Liver (tissue), 9 donors: Measurements from ENCODE around the gene RBM38. TPM values are rescaled to one million over a fixed set of nuclear protein-coding genes. Genes with fewer than 3 reads are reported as not detected.

ENCODE experiments used
- DNase-seq: peaks from one replicate; pipeline ENCODE4 v3.0.0-alpha.2; 2017; ENCODE audit warnings: low spot score
- H3K27ac ChIP-seq, 2 donors: one replicate each; pipeline ENCODE4 v1.7.0; 2013; ENCODE audit warnings: inconsistent platforms in 2 of 2, low read length in 2 of 2, control low read depth in 1 of 2, low read depth in 1 of 2, mild to moderate bottlenecking in 1 of 2
- H3K27me3 ChIP-seq, 4 donors: one replicate each; pipeline versions ENCODE4 v1.6.1 to v1.7.0; 2013; ENCODE audit warnings: low read length in 3 of 4, inconsistent platforms in 1 of 4, mild to moderate bottlenecking in 1 of 4, moderate library complexity in 1 of 4; ENCODE audit not compliant: control insufficient read depth in 4 of 4, insufficient read depth in 4 of 4
- H3K36me3 ChIP-seq, 4 donors: one replicate each; pipeline versions ENCODE4 v1.6.1 to v1.7.0; 2013; ENCODE audit warnings: low read length in 3 of 4, mild to moderate bottlenecking in 3 of 4, low read depth in 1 of 4, moderate library complexity in 1 of 4; ENCODE audit not compliant: control insufficient read depth in 4 of 4, insufficient read depth in 3 of 4
- H3K4me1 ChIP-seq, 4 donors: one replicate each; pipeline versions ENCODE4 v1.6.1 to v1.7.0; 2013; ENCODE audit warnings: low read length in 3 of 4, mild to moderate bottlenecking in 3 of 4, moderate library complexity in 1 of 4; ENCODE audit not compliant: control insufficient read depth in 4 of 4, insufficient read depth in 4 of 4
- H3K4me3 ChIP-seq, 3 donors: one replicate each; pipeline versions ENCODE4 v1.6.1 to v1.7.0; 2013; ENCODE audit warnings: low read length in 3 of 3, control low read depth in 1 of 3, low read depth in 1 of 3, mild to moderate bottlenecking in 1 of 3
- H3K9ac ChIP-seq, 2 donors: one replicate each; pipeline ENCODE4 v1.7.0; 2013; ENCODE audit warnings: low read length in 2 of 2, mild to moderate bottlenecking in 2 of 2, moderate library complexity in 2 of 2, control low read depth in 1 of 2, low read depth in 1 of 2
- H3K9me3 ChIP-seq, 4 donors: one replicate each; pipeline versions ENCODE4 v1.6.1 to v1.7.0; 2013; ENCODE audit warnings: low read length in 3 of 4; ENCODE audit not compliant: control insufficient read depth in 4 of 4
- EGR1 ChIP-seq, 2 donors: IDR thresholded peaks; 2 replicates each; pipeline ENCODE4 v1.6.1; 2016 to 2018; ENCODE audit warnings: antibody characterized with exemption in 2 of 2, low read depth in 2 of 2
- FOXA1 ChIP-seq: IDR thresholded peaks from 2 replicates; pipeline ENCODE4 v1.6.1; 2016; ENCODE audit warnings: antibody characterized with exemption
- FOXA2 ChIP-seq: IDR thresholded peaks from 2 replicates; pipeline ENCODE4 v1.6.1; 2016; ENCODE audit warnings: antibody characterized with exemption
- GABPA ChIP-seq, 2 donors: IDR thresholded peaks in 1 of 2; conservative IDR thresholded peaks in 1 of 2; 2 replicates each; pipeline ENCODE4 v1.6.1; 2016; ENCODE audit warnings: antibody characterized with exemption in 2 of 2, mild to moderate bottlenecking in 1 of 2, moderate library complexity in 1 of 2
- HNF4A ChIP-seq, 2 donors: conservative IDR thresholded peaks; 2 replicates each; pipeline ENCODE4 v1.6.1; 2016; ENCODE audit warnings: antibody characterized with exemption in 2 of 2, mild to moderate bottlenecking in 2 of 2
- HNF4G ChIP-seq: IDR thresholded peaks from 2 replicates; pipeline ENCODE4 v1.6.1; 2016; ENCODE audit warnings: antibody characterized with exemption
- JUND ChIP-seq, 2 donors: IDR thresholded peaks; 2 replicates each; pipeline ENCODE4 v1.6.1; 2016; ENCODE audit warnings: antibody characterized with exemption in 2 of 2
- NR2F2 ChIP-seq: IDR thresholded peaks from 2 replicates; pipeline ENCODE4 v1.6.1; 2016; ENCODE audit warnings: antibody characterized with exemption
- RAD21 ChIP-seq, 2 donors: IDR thresholded peaks; 2 replicates each; pipeline ENCODE4 v1.6.1; 2016; ENCODE audit warnings: antibody characterized with exemption in 2 of 2, mild to moderate bottlenecking in 2 of 2
- RXRA ChIP-seq, 2 donors: IDR thresholded peaks; 2 replicates each; pipeline ENCODE4 v1.6.1; 2017 to 2018; ENCODE audit warnings: antibody characterized with exemption in 2 of 2, mild to moderate bottlenecking in 1 of 2
- SP1 ChIP-seq: IDR thresholded peaks from 2 replicates; pipeline ENCODE4 v1.6.1; 2018; ENCODE audit warnings: antibody characterized with exemption, mild to moderate bottlenecking
- TAF1 ChIP-seq: conservative IDR thresholded peaks from 2 replicates; pipeline ENCODE4 v1.6.1; 2016; ENCODE audit warnings: antibody characterized with exemption, mild to moderate bottlenecking
- YY1 ChIP-seq: IDR thresholded peaks from 2 replicates; pipeline ENCODE4 v1.6.1; 2016; ENCODE audit warnings: antibody characterized with exemption, mild to moderate bottlenecking
- WGBS: extraction: QIAGEN DNeasy Blood & Tissue Kit; methylation state at CpG from one replicate; pipeline ENCODE4 v1.1.7; 2013; 5-methylcytosine and 5-hydroxymethylcytosine counted together
- polyA plus RNA-seq, 2 donors: library from polyadenylated mRNA; stranded (reverse) in 1 of 2; unstranded in 1 of 2; fragments of 200-250 nt in 1 of 2; fragments of >200 nt in 1 of 2; fragmentation: Nextera tagmentation in 1 of 2; extraction: Ambion mirVana in 1 of 2; gene quantifications; one replicate each; pipeline versions ENCODE4 v1.2.1 to v1.2.3, GENCODE V29; 2013 to 2015
- total RNA-seq, 2 donors: library from RNA; depleted of rRNA; stranded (reverse); fragments of >200 nt; gene quantifications; one replicate each; pipeline ENCODE4 v1.2.3, GENCODE V29; 2014
- TF ChIP-seq, protein P1 (sequence below): IDR thresholded peaks from 2 replicates; pipeline ENCODE4 v1.6.1; 2016; ENCODE audit warnings: antibody characterized with exemption
- TF ChIP-seq, protein P2 (sequence below): fragments of 150-350 bp; IDR thresholded peaks from 2 replicates; pipeline ENCODE4 v1.5.1; 2017; ENCODE audit warnings: improper control_type of control experiment, low read depth, low read length; ENCODE audit not compliant: missing input control
- TF ChIP-seq, protein P3 (sequence below): IDR thresholded peaks from 2 replicates; pipeline ENCODE4 v1.6.1; 2016; ENCODE audit warnings: antibody characterized with exemption
- TF ChIP-seq, protein P4 (sequence below): IDR thresholded peaks from 2 replicates; pipeline ENCODE4 v1.6.1; 2016; ENCODE audit warnings: antibody characterized with exemption, mild to moderate bottlenecking
- TF ChIP-seq, protein P5 (sequence below): IDR thresholded peaks from 2 replicates; pipeline ENCODE4 v1.6.1; 2016; ENCODE audit warnings: antibody characterized with exemption
- donor health status: healthy.
- donor health status: healthy.
- donor health status: healthy.
- donor health status: healthy.
- donor health status: healthy.

Gene RBM38
- total and polyA plus RNA-seq, 4 donors: 1.4 to 258 (median 6.0) TPM

DNA sequence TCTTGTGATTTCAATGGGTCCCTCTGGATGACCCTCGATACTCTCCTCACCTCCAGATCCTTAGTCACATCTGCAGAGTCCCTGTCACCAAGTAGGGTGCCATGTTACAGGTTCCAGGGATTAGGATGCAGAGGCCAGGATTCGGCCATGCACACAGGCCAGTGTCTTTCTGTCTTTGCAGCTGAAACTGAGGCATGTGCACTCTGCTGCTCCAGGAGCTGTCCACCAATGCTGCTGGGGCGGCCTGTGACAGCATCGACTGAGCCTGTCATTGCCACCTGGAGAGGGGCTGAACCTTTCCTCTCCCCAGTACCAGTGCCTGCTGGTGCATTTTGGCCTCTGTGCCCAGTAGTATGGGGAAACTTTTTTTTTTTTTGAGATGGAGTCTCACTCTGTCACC, 4.4 kb upstream of the RBM38 start:
- no peak for DNase-seq
- WGBS: 98% methylated on average over 4 of the region's 4 CpGs
- TF ChIP-seq RAD21 (IDR thresholded peaks at IDR 0.05) (no peak), EGR1 (IDR thresholded peaks at IDR 0.05; ENCODE audit: low read depth in 2 of 2) (no peak), HNF4G (no peak), RXRA (IDR thresholded peaks at IDR 0.05) (no peak)
- Histone ChIP-seq H3K36me3 (no peaks in the 10 kb centered on the region), H3K4me1 (peaks cover 0 to 15% (median 11%) of the 10 kb centered on the region in 4 donors), H3K4me3 (no peak overlapping the region), H3K27me3 (no peaks in the 10 kb centered on the region), H3K9ac (no peak overlapping the region), H3K27ac (no peak overlapping the region), H3K9me3 (no peaks in the 10 kb centered on the region)

DNA sequence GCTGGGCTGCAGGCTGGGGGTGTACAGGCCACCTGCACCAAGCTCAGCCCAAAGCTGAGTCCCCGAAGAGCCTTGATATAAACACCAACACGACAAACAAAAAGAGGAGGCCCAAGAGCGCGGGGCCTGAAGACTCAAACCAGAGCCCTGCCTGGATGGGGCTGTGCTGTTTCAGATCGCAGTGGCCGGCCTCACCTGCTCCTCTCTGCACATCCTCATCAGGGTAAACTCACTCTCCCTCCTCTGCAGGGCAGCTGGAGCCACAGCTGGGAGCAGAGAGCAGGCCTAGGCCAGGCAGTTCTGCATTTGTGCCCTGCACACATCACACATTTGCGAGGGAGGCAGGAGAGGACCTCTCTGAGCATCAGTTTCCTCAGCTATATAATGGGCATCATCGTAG, 3.7 kb upstream of the RBM38 start:
- H3K4me1 ChIP-seq: peaks cover 5 to 21% (median 14%) of the 10 kb centered on the region in 4 donors
- H3K9ac ChIP-seq: no peak overlapping the region
- no peak overlapping the region for H3K27ac ChIP-seq
- no peaks in the 10 kb centered on the region for H3K36me3 ChIP-seq
- no peak overlapping the region for H3K4me3 ChIP-seq
- TF ChIP-seq FOXA1: no peak
- no peak for TF ChIP-seq NR2F2
- TF ChIP-seq HNF4A (conservative IDR thresholded peaks at IDR 0.05): no peak
- no peak for TF ChIP-seq SP1
- TF ChIP-seq, protein P1, sequence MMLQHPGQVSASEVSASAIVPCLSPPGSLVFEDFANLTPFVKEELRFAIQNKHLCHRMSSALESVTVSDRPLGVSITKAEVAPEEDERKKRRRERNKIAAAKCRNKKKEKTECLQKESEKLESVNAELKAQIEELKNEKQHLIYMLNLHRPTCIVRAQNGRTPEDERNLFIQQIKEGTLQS: no peak
- TF ChIP-seq TAF1: no peak
- TF ChIP-seq RAD21 (IDR thresholded peaks at IDR 0.05): no peak
- no peak for TF ChIP-seq FOXA2
- TF ChIP-seq YY1: no peak
- TF ChIP-seq JUND (IDR thresholded peaks at IDR 0.05): no peak
- TF ChIP-seq HNF4G: no peak
- TF ChIP-seq, protein P2, sequence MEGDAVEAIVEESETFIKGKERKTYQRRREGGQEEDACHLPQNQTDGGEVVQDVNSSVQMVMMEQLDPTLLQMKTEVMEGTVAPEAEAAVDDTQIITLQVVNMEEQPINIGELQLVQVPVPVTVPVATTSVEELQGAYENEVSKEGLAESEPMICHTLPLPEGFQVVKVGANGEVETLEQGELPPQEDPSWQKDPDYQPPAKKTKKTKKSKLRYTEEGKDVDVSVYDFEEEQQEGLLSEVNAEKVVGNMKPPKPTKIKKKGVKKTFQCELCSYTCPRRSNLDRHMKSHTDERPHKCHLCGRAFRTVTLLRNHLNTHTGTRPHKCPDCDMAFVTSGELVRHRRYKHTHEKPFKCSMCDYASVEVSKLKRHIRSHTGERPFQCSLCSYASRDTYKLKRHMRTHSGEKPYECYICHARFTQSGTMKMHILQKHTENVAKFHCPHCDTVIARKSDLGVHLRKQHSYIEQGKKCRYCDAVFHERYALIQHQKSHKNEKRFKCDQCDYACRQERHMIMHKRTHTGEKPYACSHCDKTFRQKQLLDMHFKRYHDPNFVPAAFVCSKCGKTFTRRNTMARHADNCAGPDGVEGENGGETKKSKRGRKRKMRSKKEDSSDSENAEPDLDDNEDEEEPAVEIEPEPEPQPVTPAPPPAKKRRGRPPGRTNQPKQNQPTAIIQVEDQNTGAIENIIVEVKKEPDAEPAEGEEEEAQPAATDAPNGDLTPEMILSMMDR: no peak
- TF ChIP-seq, protein P3, sequence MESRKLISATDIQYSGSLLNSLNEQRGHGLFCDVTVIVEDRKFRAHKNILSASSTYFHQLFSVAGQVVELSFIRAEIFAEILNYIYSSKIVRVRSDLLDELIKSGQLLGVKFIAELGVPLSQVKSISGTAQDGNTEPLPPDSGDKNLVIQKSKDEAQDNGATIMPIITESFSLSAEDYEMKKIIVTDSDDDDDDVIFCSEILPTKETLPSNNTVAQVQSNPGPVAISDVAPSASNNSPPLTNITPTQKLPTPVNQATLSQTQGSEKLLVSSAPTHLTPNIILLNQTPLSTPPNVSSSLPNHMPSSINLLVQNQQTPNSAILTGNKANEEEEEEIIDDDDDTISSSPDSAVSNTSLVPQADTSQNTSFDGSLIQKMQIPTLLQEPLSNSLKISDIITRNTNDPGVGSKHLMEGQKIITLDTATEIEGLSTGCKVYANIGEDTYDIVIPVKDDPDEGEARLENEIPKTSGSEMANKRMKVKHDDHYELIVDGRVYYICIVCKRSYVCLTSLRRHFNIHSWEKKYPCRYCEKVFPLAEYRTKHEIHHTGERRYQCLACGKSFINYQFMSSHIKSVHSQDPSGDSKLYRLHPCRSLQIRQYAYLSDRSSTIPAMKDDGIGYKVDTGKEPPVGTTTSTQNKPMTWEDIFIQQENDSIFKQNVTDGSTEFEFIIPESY: no peak
- TF ChIP-seq, protein P4, sequence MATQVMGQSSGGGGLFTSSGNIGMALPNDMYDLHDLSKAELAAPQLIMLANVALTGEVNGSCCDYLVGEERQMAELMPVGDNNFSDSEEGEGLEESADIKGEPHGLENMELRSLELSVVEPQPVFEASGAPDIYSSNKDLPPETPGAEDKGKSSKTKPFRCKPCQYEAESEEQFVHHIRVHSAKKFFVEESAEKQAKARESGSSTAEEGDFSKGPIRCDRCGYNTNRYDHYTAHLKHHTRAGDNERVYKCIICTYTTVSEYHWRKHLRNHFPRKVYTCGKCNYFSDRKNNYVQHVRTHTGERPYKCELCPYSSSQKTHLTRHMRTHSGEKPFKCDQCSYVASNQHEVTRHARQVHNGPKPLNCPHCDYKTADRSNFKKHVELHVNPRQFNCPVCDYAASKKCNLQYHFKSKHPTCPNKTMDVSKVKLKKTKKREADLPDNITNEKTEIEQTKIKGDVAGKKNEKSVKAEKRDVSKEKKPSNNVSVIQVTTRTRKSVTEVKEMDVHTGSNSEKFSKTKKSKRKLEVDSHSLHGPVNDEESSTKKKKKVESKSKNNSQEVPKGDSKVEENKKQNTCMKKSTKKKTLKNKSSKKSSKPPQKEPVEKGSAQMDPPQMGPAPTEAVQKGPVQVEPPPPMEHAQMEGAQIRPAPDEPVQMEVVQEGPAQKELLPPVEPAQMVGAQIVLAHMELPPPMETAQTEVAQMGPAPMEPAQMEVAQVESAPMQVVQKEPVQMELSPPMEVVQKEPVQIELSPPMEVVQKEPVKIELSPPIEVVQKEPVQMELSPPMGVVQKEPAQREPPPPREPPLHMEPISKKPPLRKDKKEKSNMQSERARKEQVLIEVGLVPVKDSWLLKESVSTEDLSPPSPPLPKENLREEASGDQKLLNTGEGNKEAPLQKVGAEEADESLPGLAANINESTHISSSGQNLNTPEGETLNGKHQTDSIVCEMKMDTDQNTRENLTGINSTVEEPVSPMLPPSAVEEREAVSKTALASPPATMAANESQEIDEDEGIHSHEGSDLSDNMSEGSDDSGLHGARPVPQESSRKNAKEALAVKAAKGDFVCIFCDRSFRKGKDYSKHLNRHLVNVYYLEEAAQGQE: no peak
- TF ChIP-seq GABPA (IDR thresholded peaks at IDR 0.05 in 1 of 2, conservative IDR thresholded peaks at IDR 0.05 in 1 of 2): no peak
- TF ChIP-seq RXRA (IDR thresholded peaks at IDR 0.05): no peak
- no peak for TF ChIP-seq EGR1 (IDR thresholded peaks at IDR 0.05; ENCODE audit: low read depth in 2 of 2)
- TF ChIP-seq, protein P5, sequence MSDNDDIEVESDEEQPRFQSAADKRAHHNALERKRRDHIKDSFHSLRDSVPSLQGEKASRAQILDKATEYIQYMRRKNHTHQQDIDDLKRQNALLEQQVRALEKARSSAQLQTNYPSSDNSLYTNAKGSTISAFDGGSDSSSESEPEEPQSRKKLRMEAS: no peak
- no peaks in the 10 kb centered on the region for H3K9me3 ChIP-seq
- H3K27me3 ChIP-seq: no peaks in the 10 kb centered on the region
- DNase-seq: no peak
- WGBS: 95% methylated on average over 8 of the region's 8 CpGs
